ENCODE results near the gene AHDC1.
"Not testable (repeated sequence)": the region's sequence is repeated elsewhere in the genome, so short reads cannot be mapped to it uniquely, and the experiment has no call there.

The AHDC1 gene

GRCh38 chr1:27630859-27631491 is 27.0 kb upstream of the AHDC1 start:
- H3K23ac ChIP-seq (ENCODE audit: low read length): no peak overlapping the region
- H3K27me3 ChIP-seq (ENCODE audit: insufficient read depth, low read length, poor library complexity): peaks cover 18% of the 10 kb centered on the region
- no peak overlapping the region for H3K27ac ChIP-seq (ENCODE audit: low read depth, low read length)
- no peak overlapping the region for H2BK5ac ChIP-seq (ENCODE audit: low read length)
- H3K4me2 ChIP-seq (ENCODE audit: low read length): no peak overlapping the region
- H2BK120ac ChIP-seq (ENCODE audit: low read depth, low read length): no peak overlapping the region
- no peak for DNase-seq
- no peak overlapping the region for H3K56ac ChIP-seq (ENCODE audit: low read length)
- no peaks in the 10 kb centered on the region for H3K36me3 ChIP-seq (ENCODE audit: control insufficient read depth, insufficient read depth, low read length)
- H3K18ac ChIP-seq (ENCODE audit: low read length): no peak overlapping the region
- H3K4me3 ChIP-seq (ENCODE audit: low read length): no peak overlapping the region
- H4K8ac ChIP-seq (ENCODE audit: low read depth, low read length): no peak overlapping the region
- no peak overlapping the region for H2AK5ac ChIP-seq (ENCODE audit: low read length)
- H2BK15ac ChIP-seq (replicated peaks; ENCODE audit: low read depth): no peak overlapping the region
- no peak overlapping the region for H4K5ac ChIP-seq (ENCODE audit: low read length)
- H3K79me1 ChIP-seq (ENCODE audit: low read length): no peaks in the 10 kb centered on the region
- H3K4ac ChIP-seq (ENCODE audit: low read depth, low read length): no peak overlapping the region
- H3K79me2 ChIP-seq (ENCODE audit: control insufficient read depth, insufficient read depth, low read length): no peaks in the 10 kb centered on the region
- no peak overlapping the region for H3K9ac ChIP-seq (ENCODE audit: low read length)
- no peaks in the 10 kb centered on the region for H3K4me1 ChIP-seq (ENCODE audit: control insufficient read depth, low read depth, low read length)
- no CpG with 5 or more reads among the region's 5 CpGs for WGBS (ENCODE audit: extremely low coverage, insufficient coverage, low lambda C conversion rate)

DNA sequence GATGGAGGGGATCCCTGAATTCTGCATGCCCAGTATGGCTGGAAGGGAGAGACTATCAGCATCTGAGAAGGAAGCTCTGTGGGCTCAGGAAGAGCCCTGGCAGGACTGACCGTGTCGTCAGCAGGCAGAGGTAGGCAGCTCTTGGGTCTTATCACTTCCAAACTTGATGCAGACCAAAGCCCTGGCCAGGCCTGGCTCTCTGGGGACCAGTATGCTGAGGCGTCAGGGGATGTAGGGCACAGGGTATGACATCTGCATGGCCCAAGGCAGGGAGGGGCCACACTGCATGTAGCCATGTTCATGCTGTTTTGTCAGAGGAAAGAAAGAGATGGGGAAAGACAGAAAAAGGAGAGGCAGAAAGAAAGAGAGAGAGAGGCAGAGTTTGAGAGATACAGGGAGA is 24.8 kb upstream of the AHDC1 start:
- Histone ChIP-seq H3K4ac (ENCODE audit: low read depth, low read length) (no peak overlapping the region), H3K36me3 (ENCODE audit: control insufficient read depth, insufficient read depth, low read length) (no peaks in the 10 kb centered on the region), H3K9ac (ENCODE audit: low read length) (no peak overlapping the region), H3K27ac (ENCODE audit: low read depth, low read length) (no peak overlapping the region), H4K8ac (ENCODE audit: low read depth, low read length) (no peak overlapping the region), H3K4me1 (ENCODE audit: control insufficient read depth, low read depth, low read length) (no peaks in the 10 kb centered on the region), H4K5ac (ENCODE audit: low read length) (no peak overlapping the region), H2BK5ac (ENCODE audit: low read length) (no peak overlapping the region), H3K23ac (ENCODE audit: low read length) (no peak overlapping the region), H3K27me3 (ENCODE audit: insufficient read depth, low read length, poor library complexity) (peaks cover 3% of the 10 kb centered on the region), H3K4me3 (ENCODE audit: low read length) (no peak overlapping the region), H3K18ac (ENCODE audit: low read length) (no peak overlapping the region), H2AK5ac (ENCODE audit: low read length) (no peak overlapping the region), H3K79me1 (ENCODE audit: low read length) (no peaks in the 10 kb centered on the region), H3K79me2 (ENCODE audit: control insufficient read depth, insufficient read depth, low read length) (no peaks in the 10 kb centered on the region), H2BK120ac (ENCODE audit: low read depth, low read length) (no peak overlapping the region), H3K4me2 (ENCODE audit: low read length) (no peak overlapping the region), H3K56ac (ENCODE audit: low read length) (no peak overlapping the region), H2BK15ac (replicated peaks; ENCODE audit: low read depth) (no peak overlapping the region)
- DNase-seq: no peak
- no CpG with 5 or more reads among the region's 3 CpGs for WGBS (ENCODE audit: extremely low coverage, insufficient coverage, low lambda C conversion rate)

DNA sequence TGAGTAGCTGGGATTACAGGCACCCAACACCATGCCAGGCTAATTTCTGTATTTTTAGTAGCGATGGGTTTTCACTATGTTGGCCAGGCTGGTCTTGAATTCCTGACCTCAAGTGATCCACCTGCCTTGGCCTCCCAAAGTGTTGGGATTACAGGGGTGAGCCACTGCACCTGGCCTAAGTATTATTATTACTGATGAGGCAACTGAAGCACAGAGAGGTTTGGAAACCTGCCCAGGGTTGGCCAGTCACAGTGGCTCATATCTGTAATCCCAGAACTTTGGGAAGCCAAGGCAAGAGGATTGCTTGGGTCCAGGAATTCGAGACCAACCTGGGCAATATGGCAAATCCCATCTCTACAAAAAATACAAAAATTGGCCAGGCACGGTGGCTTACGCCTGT is 23.8 kb upstream of the AHDC1 start:
- H3K23ac ChIP-seq (ENCODE audit: low read length); H2BK15ac ChIP-seq (replicated peaks; ENCODE audit: low read depth); H3K4me3 ChIP-seq (ENCODE audit: low read length); H4K5ac ChIP-seq (ENCODE audit: low read length); H3K18ac ChIP-seq (ENCODE audit: low read length); H3K36me3 ChIP-seq (ENCODE audit: control insufficient read depth, insufficient read depth, low read length); DNase-seq; H3K4ac ChIP-seq (ENCODE audit: low read depth, low read length); H3K4me2 ChIP-seq (ENCODE audit: low read length); H4K8ac ChIP-seq (ENCODE audit: low read depth, low read length); H2AK5ac ChIP-seq (ENCODE audit: low read length); H3K56ac ChIP-seq (ENCODE audit: low read length); H3K27ac ChIP-seq (ENCODE audit: low read depth, low read length); H3K79me1 ChIP-seq (ENCODE audit: low read length); H3K9ac ChIP-seq (ENCODE audit: low read length); H2BK120ac ChIP-seq (ENCODE audit: low read depth, low read length); H3K4me1 ChIP-seq (ENCODE audit: control insufficient read depth, low read depth, low read length); H3K27me3 ChIP-seq (ENCODE audit: insufficient read depth, low read length, poor library complexity); H3K79me2 ChIP-seq (ENCODE audit: control insufficient read depth, insufficient read depth, low read length); H2BK5ac ChIP-seq (ENCODE audit: low read length): not testable (repeated sequence)
- no CpG with 5 or more reads among the region's 4 CpGs for WGBS (ENCODE audit: extremely low coverage, insufficient coverage, low lambda C conversion rate)

- no peak overlapping the region for H4K8ac ChIP-seq (ENCODE audit: low read depth, low read length)
- no peak overlapping the region for H2BK120ac ChIP-seq (ENCODE audit: low read depth, low read length)
- no peak overlapping the region for H2BK5ac ChIP-seq (ENCODE audit: low read length)
- WGBS (ENCODE audit: extremely low coverage, insufficient coverage, low lambda C conversion rate): no CpG with 5 or more reads among the region's 5 CpGs
- no peak overlapping the region for H3K9ac ChIP-seq (ENCODE audit: low read length)
- H3K4me2 ChIP-seq (ENCODE audit: low read length): no peak overlapping the region
- H3K23ac ChIP-seq (ENCODE audit: low read length): no peak overlapping the region
- H3K27me3 ChIP-seq (ENCODE audit: insufficient read depth, low read length, poor library complexity): no peaks in the 10 kb centered on the region
- H3K79me2 ChIP-seq (ENCODE audit: control insufficient read depth, insufficient read depth, low read length): no peaks in the 10 kb centered on the region
- no peak overlapping the region for H2BK15ac ChIP-seq (replicated peaks; ENCODE audit: low read depth)
- no peak overlapping the region for H3K4me3 ChIP-seq (ENCODE audit: low read length)
- H3K4me1 ChIP-seq (ENCODE audit: control insufficient read depth, low read depth, low read length): peaks cover 2% of the 10 kb centered on the region
- no peak overlapping the region for H3K18ac ChIP-seq (ENCODE audit: low read length)
- H3K4ac ChIP-seq (ENCODE audit: low read depth, low read length): no peak overlapping the region
- H3K27ac ChIP-seq (ENCODE audit: low read depth, low read length): no peak overlapping the region
- DNase-seq: no peak
- H3K56ac ChIP-seq (ENCODE audit: low read length): no peak overlapping the region
- no peak overlapping the region for H2AK5ac ChIP-seq (ENCODE audit: low read length)
- no peaks in the 10 kb centered on the region for H3K36me3 ChIP-seq (ENCODE audit: control insufficient read depth, insufficient read depth, low read length)
- H3K79me1 ChIP-seq (ENCODE audit: low read length): no peaks in the 10 kb centered on the region
- no peak overlapping the region for H4K5ac ChIP-seq (ENCODE audit: low read length)
These were observed 23.1 kb upstream of the AHDC1 start for GRCh38 chr1:27627061-27627460.

GRCh38 chr1:27626031-27626935 is 22.3 kb upstream of the AHDC1 start:
- WGBS (ENCODE audit: extremely low coverage, insufficient coverage, low lambda C conversion rate): no CpG with 5 or more reads among the region's 11 CpGs

More at GRCh38 chr1:27626031-27626935, 22.3 kb upstream of the AHDC1 start:
- DNase-seq: no peak
- no peak overlapping the region for H2BK15ac ChIP-seq (replicated peaks; ENCODE audit: low read depth)
- no peak overlapping the region for H4K5ac ChIP-seq (ENCODE audit: low read length)
- no peaks in the 10 kb centered on the region for H3K79me1 ChIP-seq (ENCODE audit: low read length)
- H3K56ac ChIP-seq (ENCODE audit: low read length): no peak overlapping the region
- H4K8ac ChIP-seq (ENCODE audit: low read depth, low read length): no peak overlapping the region
- H3K4me1 ChIP-seq (ENCODE audit: control insufficient read depth, low read depth, low read length): peaks cover 2% of the 10 kb centered on the region
- no peaks in the 10 kb centered on the region for H3K27me3 ChIP-seq (ENCODE audit: insufficient read depth, low read length, poor library complexity)
- no peak overlapping the region for H3K4me2 ChIP-seq (ENCODE audit: low read length)
- H3K4ac ChIP-seq (ENCODE audit: low read depth, low read length): no peak overlapping the region
- H2BK120ac ChIP-seq (ENCODE audit: low read depth, low read length): no peak overlapping the region
- H3K23ac ChIP-seq (ENCODE audit: low read length): no peak overlapping the region
- H3K9ac ChIP-seq (ENCODE audit: low read length): no peak overlapping the region
- H3K36me3 ChIP-seq (ENCODE audit: control insufficient read depth, insufficient read depth, low read length): no peaks in the 10 kb centered on the region
- no peak overlapping the region for H3K27ac ChIP-seq (ENCODE audit: low read depth, low read length)
- H3K4me3 ChIP-seq (ENCODE audit: low read length): no peak overlapping the region
- no peaks in the 10 kb centered on the region for H3K79me2 ChIP-seq (ENCODE audit: control insufficient read depth, insufficient read depth, low read length)
- H2BK5ac ChIP-seq (ENCODE audit: low read length): no peak overlapping the region
- H3K18ac ChIP-seq (ENCODE audit: low read length): no peak overlapping the region
- no peak overlapping the region for H2AK5ac ChIP-seq (ENCODE audit: low read length)

Data from mesendoderm (in vitro differentiated cells).